HG03060 (cell line): ENCODE measurements around the gene HACL1.

ENCODE experiments used
- ATAC-seq: cut with Tn5 transposase; IDR thresholded peaks from one replicate; pipeline ENCODE4 v1.9.1; 2021; ENCODE audit warnings: low read depth, moderate number of reproducible peaks; ENCODE audit not compliant: unreplicated experiment

Gene HACL1

GRCh38 chr3:15601399-15602145 lies at the start of gene HACL1, which contains the start of gene BTD:
TSS of gene HACL1 (minus strand) at chr3:15601569. CDS start at chr3:15601463, 106 bp downstream.
TSS of gene BTD (plus strand) at chr3:15601745. CDS start at chr3:15635440, 33,695 bp downstream.
- ATAC-seq: peak; percentile 96

DNA sequence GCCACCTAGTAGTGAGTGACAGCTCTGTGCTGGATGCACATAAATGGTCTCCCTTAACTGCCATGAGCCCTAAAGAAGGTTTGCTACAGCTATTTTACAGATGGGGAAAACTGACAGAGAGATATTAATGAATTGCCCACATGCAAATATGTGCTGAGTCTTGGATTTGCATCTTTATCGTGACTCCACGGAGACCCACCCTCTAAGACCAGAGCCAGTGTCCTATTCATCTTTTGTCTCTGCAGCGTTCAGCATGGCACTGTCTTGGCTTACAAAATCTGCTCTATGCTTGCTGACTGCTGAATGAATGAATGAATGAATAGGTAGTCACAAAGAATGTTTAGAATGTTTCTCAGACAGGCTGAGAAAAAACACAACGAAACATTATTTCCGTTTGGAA lies 48.5 kb upstream of the HACL1 start:
- no peak for ATAC-seq

GRCh38 chr3:15649341-15649740 lies 48.0 kb upstream of the HACL1 start:
- ATAC-seq: no peak

DNA sequence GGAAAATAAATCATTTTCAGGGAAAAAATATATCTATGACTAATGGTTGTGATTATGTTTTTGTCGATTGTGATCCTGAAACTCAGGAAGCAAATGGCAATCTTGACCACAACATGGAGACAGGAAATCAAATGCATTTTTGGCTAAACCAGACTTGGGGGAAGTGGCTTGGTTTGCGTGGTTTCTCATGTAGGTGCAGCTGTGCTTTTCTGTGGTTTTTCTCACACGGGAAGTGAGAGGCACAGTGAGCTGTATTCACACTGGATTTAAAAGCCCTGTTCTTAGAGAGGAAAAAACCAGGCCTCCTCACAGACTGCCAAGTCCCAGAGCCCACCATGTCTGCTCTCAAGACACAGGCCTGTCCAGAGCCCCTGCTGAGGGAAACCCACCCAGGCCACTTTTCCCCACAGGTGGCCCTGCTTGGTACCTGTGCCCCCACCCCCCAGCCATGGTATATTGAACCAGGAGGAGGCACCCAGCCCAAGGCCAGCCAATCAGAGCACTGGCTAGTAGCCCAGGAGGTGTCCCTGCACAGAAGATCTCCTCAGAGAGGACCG lies 46.3 kb upstream of the HACL1 start:
- peak; percentile 61 for ATAC-seq

- peak; percentile 11 for ATAC-seq
Observed at GRCh38 chr3:15646851-15647511, 45.6 kb upstream of the HACL1 start.

GRCh38 chr3:15645740-15646501 lies 44.6 kb upstream of the HACL1 start:
- ATAC-seq: no peak

GRCh38 chr3:15645246-15645645 lies 43.9 kb upstream of the HACL1 start:
- no peak for ATAC-seq

DNA sequence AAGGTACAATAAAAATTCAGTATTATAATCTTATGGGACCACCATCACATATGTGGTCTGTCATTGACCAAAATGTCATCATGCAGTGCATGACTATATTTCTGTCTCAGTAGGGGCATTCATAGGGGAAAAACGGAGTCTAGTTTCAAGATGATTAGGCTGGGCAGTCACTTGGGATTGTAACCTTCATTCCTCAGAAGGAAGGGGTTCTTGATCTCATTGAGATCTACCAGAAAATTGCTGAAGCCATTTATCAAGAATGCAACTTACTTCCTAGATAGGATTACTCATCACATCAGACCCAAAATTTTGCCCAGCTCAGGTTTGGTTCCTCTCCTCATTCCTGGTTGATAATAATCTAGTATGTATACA lies 37.5 kb upstream of the HACL1 start:
- no peak for ATAC-seq

DNA sequence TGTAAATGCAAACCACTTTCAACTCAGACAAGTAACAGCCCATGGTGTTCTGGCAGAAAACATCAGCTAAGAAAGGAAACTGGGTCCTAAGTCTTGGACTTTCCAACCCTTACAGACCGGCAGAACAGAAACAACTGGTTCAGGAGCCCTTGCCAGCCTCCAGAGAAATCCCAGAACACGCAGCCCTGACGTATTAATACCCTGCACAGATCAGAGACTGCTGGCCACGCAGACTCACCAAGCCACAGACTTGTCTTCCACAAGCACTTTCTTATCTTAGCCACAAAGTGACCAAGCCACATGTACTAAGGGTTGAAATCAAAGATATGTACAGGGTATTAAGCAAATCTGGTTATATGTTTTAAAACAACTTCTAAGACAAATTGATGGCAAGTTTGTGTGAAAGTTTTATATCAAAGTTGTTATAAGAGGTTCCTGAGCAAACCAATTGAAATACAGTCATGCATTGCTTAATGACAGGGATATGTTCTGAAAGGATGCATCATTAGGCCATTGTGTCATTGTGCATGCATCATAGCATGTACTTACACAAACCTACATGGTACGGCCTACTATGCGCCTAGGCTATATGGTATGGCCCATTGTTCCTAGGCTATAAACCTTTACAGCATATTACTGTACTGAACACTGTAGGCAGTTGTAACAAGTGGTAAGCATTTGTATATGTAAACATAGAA lies 37.0 kb upstream of the HACL1 start:
- ATAC-seq: no peak

- no peak for ATAC-seq
Observed at GRCh38 chr3:15637131-15637951, 36.0 kb upstream of the HACL1 start.

DNA sequence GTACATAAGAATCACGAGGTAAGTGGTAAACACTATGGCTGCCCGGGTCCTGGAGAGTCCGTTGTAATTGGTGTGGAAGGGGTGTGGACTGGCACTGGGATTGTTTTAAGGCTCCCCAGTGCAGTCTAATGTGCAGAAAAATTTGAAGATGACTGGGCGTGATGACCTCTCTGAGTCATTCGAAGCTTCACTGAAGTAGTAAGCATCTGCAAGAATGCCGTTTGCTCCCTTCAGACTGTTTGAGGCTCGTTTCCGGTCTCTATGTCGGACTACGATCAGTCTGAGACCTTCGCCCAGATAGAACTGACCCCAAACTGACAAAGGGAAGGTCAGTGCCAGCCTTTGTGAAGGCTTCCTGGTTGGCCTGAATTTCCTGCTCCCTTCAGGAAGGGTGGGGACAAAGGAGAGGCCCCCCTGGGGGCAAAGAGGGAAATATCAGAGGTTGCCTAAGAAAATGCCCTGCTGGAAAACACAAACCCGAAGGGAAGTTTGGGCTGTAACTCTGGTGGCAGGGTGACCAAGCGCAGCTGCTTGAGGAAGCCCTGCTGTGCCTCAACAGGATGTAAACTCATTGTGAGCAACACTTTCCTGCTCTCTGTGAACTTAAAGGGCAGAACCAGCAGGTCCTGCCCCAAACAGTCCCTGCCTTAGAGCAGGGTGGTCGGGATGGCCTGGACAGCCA lies 34.8 kb upstream of the HACL1 start:
- no peak for ATAC-seq

DNA sequence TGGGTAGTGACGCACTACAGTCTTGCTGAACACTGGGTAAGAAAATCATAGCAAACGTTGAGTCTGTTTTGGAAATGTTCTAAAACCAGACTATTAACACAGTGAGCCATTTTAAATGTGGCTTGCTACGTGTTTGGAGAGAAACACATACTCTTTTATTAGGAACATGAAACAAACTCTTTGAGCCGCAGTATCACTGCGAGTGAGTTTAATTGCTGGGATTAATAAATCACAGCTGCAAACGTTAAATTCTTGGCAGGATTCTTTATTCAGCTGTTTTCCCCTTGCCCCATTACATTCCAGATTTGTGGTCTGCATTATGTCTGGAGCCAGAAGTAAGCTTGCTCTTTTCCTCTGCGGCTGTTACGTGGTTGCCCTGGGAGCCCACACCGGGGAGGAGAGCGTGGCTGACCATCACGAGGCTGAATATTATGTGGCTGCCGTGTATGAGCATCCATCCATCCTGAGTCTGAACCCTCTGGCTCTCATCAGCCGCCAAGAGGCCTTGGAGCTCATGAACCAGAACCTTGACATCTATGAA lies 33.8 kb upstream of the HACL1 start:
- no peak for ATAC-seq

DNA sequence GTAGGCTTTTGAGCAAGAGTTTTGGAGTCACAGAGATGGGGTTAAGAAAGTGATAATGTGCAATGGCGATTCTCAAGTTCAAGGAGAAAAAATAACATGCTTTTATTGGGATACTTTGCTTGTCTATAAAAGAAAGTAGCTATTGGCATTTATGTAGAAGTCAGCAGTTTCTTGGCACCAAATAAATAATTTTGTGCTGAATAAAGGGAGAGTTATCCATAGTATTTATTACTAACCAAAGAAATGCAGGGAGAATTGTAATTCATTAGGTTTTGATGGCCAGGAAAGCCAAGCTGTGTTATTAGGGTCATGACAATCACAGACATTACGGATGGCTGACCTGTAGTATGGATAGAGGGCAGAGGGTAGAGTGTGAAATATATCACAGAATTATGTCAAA lies 33.3 kb upstream of the HACL1 start:
- no peak for ATAC-seq

DNA sequence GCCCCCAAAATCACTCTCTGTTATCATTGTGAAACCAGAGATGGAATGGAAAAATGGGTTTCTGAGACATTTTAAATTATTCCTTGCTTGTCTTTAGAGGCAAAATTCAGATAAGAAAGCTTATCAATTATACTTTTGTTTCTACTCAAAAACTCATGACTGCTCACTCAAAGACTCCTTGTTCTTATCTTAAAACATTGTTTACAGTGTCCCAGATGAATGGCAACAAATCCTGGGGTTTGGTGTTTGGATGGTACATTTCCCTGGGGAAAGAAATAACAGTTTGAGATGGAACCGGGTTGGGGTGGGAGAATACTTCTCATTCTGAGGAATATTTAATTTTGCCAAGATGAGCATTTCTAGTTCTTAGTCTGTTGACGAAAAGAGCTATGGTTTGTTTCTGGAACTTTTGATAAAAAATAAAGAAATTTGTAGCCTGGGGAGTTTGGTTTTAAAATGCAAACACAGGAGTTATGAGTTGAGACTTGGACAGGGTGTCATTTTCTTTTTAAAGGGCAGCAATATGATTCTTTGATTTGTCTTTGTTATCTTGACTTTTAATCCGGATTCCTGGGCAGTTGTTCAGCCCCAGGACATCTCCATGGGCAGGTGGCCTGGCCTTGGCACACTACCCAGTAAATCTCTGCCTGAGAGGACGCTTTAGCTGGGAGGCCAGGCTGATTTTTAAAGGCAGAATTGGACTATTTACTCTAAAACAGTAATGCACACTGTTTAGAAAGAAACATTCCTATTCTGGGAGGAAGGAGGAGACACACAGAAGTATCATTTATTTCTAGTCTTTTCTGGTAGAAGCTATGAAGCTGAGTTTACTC lies 32.6 kb upstream of the HACL1 start:
- ATAC-seq: no peak

DNA sequence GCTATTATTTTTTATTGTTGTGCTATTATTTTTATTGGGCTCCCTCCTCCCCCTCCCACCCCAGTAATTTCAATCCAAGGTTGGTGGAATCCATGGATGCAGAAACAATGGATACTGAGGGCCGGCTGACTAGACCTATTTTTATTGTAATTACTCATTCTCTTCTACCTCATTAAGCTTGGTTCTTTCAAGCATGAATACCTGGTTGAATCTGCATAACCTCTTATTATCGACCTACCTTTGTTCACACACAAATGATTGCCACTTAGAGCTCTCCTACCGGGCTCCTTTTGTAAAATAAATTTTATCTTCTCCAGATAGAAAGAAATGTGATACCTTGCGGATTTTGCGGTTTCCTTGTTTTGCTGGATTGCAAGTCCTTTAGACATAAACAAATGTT lies 31.8 kb upstream of the HACL1 start:
- no peak for ATAC-seq

- ATAC-seq: no peak
Observed at GRCh38 chr3:15632212-15632580, 30.8 kb upstream of the HACL1 start.

DNA sequence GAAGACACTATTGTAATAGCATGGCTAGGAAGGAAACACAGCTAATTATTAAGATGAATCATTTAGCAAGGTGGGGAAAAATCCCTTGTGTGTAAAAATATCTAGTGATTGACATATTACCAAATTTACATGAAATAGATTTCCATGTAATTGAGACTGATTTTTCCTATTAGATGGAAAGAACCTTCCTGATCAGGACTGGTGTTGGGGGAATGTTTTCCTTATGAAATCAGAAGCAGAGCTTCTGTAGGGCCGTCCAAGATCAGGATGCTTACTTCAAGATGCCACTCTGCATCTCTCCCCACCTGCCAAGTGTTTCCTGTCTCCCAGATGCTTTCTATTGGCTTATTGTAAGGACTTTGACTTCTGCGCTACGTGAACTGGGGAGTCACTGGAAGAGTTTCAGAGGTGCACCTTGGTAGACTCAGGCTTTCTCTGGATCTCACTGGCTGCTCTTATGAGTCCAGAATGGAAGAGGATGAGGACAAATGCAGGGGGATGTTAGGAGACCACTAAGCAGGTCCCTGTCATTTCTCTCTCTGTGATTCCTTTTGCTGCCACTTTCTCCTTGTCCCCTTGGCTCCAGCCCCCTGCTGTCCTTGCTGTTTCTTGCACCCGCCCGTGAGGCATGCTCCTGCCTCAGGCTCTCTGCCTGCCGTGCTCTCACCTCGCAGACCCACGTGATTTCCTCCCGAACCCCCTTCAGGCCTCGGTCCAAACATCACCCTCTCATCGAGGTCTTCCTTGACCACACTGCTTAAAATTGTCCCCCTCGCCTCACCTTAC lies 30.2 kb upstream of the HACL1 start:
- ATAC-seq: no peak
